HCT116 (cell line): ENCODE data around the gene ZCCHC17. TPM values are rescaled to one million over a fixed set of nuclear protein-coding genes. Genes with fewer than 3 reads are reported as not detected.

Experiments
- ATAC-seq: fragments of 200-7000 bp; cut with Tn5 transposase; 2 replicates; pipeline ENCODE4 v1.9.1; 2020; ENCODE audit warnings: mild to moderate bottlenecking, moderate library complexity
- BruUV-seq: library from RNA; stranded (reverse); fragments of 400-500 nt; replicated peaks from 2 replicates; lab custom pipeline; 2021; lab: Mats Ljungman, UMichigan
- CTCF ChIA-PET: fragments of 300-600 bp; sonication (Branson Sonifier 250); formaldehyde crosslinking; loops from one replicate; lab custom pipeline; 2021; ENCODE audit warnings: antibody characterized with exemption; lab: Charles Lee
- POLR2A ChIA-PET: fragments of 300-600, 350-600 bp; sonication (Branson Sonifier 250); formaldehyde crosslinking; loops from one replicate; lab custom pipeline; 2021; ENCODE audit warnings: antibody characterized with exemption; lab: Charles Lee
- RAD21 ChIA-PET, 2 experiments: fragments of 300-600 bp; sonication (Branson Sonifier 250); formaldehyde crosslinking; loops; one replicate each; lab custom pipeline; 2023; ENCODE audit warnings: low total read pairs in 2 of 2; ENCODE audit not compliant: uncharacterized antibody in 2 of 2, unreplicated experiment in 2 of 2, low non-redundant PET in 1 of 2; lab: Charles Lee
- DNase-seq: peaks from one replicate; pipeline ENCODE4 v3.0.0-alpha.2; 2010; ENCODE audit warnings: low read depth, low spot score
- H2AFZ ChIP-seq: fragments of 200-600 bp; shearing (Covaris generic), sonication (generic); 2 replicates; pipeline ENCODE4 v1.6.1; 2017; ENCODE audit warnings: low read depth, mixed run types, mixed read lengths, antibody characterized with exemption, low read length; ENCODE audit not compliant: poor library complexity, severe bottlenecking
- H3K27ac ChIP-seq: 2 replicates; pipeline ENCODE4 v1.5.1; 2012; ENCODE audit warnings: low read depth, low read length
- H3K27me3 ChIP-seq: fragments of 200-600 bp; sonication (generic); 2 replicates; pipeline ENCODE4 v1.6.1; 2016; ENCODE audit warnings: mixed run types, low read length, mixed read lengths; ENCODE audit not compliant: insufficient read depth
- H3K36me3 ChIP-seq, 2 experiments: fragments of 200-500 bp in 1 of 2; fragments of 200-600 bp in 1 of 2; sonication (Bioruptor generic) in 1 of 2; sonication (generic) in 1 of 2; 2 replicates each; pipeline versions ENCODE4 v1.5.1 to v1.6.1; 2014 to 2016; ENCODE audit warnings: low read length in 2 of 2, inconsistent platforms in 1 of 2, mixed read lengths in 1 of 2, mixed run types in 1 of 2; ENCODE audit not compliant: insufficient read depth in 2 of 2, control insufficient read depth in 1 of 2
- H3K4me1 ChIP-seq, 2 experiments: fragments of 200-600 bp in 1 of 2; sonication (generic) in 1 of 2; 2 replicates each; pipeline versions ENCODE4 v1.5.1 to v1.6.1; 2012 to 2017; ENCODE audit warnings: low read length in 2 of 2, inconsistent platforms in 1 of 2, mild to moderate bottlenecking in 1 of 2, mixed read lengths in 1 of 2, mixed run types in 1 of 2, moderate library complexity in 1 of 2; ENCODE audit not compliant: insufficient read depth in 2 of 2, control insufficient read depth in 1 of 2
- H3K4me2 ChIP-seq: fragments of 200-600 bp; sonication (generic); 2 replicates; pipeline ENCODE4 v1.6.1; 2017; ENCODE audit warnings: mixed run types, low read length, mixed read lengths
- H3K4me3 ChIP-seq, 2 experiments: fragments of 200-600 bp in 1 of 2; sonication (generic) in 1 of 2; replicated peaks in 1 of 2; 2 replicates each; pipeline ENCODE4 v1.5.1; 2011 to 2016; ENCODE audit warnings: low read length in 2 of 2, control low read depth in 1 of 2, low read depth in 1 of 2, mild to moderate bottlenecking in 1 of 2, mixed read lengths in 1 of 2, mixed run types in 1 of 2
- H3K79me2 ChIP-seq: fragments of 200-600 bp; sonication (generic); 2 replicates; pipeline ENCODE4 v1.6.1; 2017; ENCODE audit warnings: mild to moderate bottlenecking, mixed run types, low read length, moderate library complexity, mixed read lengths; ENCODE audit not compliant: insufficient read depth
- H3K9ac ChIP-seq: fragments of 200-600 bp; sonication (generic); 2 replicates; pipeline ENCODE4 v1.6.1; 2016; ENCODE audit warnings: low read length, mixed read lengths
- H3K9me2 ChIP-seq: fragments of 200-600 bp; sonication (generic), shearing (Covaris generic); 2 replicates; pipeline ENCODE4 v1.6.1; 2017; ENCODE audit warnings: mixed run types, mild to moderate bottlenecking, moderate library complexity; ENCODE audit not compliant: insufficient read depth
- H3K9me3 ChIP-seq, 2 experiments: fragments of 200-500 bp in 1 of 2; fragments of 200-600 bp in 1 of 2; sonication (Bioruptor generic) in 1 of 2; sonication (generic) in 1 of 2; 2 replicates each; pipeline ENCODE4 v1.6.1; 2014 to 2017; ENCODE audit warnings: low read length in 2 of 2, mixed read lengths in 2 of 2, inconsistent platforms in 1 of 2, low read depth in 1 of 2, mild to moderate bottlenecking in 1 of 2, mixed run types in 1 of 2, moderate library complexity in 1 of 2; ENCODE audit not compliant: control insufficient read depth in 1 of 2, insufficient read depth in 1 of 2
- H4K20me1 ChIP-seq: fragments of 200-600 bp; sonication (generic), shearing (Covaris generic); 2 replicates; pipeline ENCODE4 v1.6.1; 2017; ENCODE audit warnings: mixed run types, mild to moderate bottlenecking, moderate library complexity; ENCODE audit not compliant: insufficient read depth
- CTCF ChIP-seq, 3 experiments: fragments of 200-600 bp in 1 of 3; sonication (generic) in 1 of 3; IDR thresholded peaks in 2 of 3; conservative IDR thresholded peaks in 1 of 3; 2 replicates each; pipeline ENCODE4 v1.5.1; 2012 to 2017; ENCODE audit warnings: low read depth in 2 of 3, low read length in 2 of 3, antibody characterized with exemption in 1 of 3, borderline replicate concordance in 1 of 3, control low read depth in 1 of 3, mild to moderate bottlenecking in 1 of 3, mixed read lengths in 1 of 3, mixed run types in 1 of 3, moderate library complexity in 1 of 3; ENCODE audit not compliant: insufficient read depth in 1 of 3
- EGR1 ChIP-seq: IDR thresholded peaks from 2 replicates; pipeline ENCODE4 v1.6.1; 2012; ENCODE audit warnings: low read depth
- ELF1 ChIP-seq: IDR thresholded peaks from 2 replicates; pipeline ENCODE4 v1.6.1; 2012; ENCODE audit warnings: low read depth, borderline replicate concordance
- EZH2 ChIP-seq: fragments of 200-600 bp; sonication (generic); IDR thresholded peaks from 2 replicates; pipeline ENCODE4 v1.6.1; 2017; ENCODE audit warnings: antibody characterized with exemption, mixed run types
- EZH2phosphoT487 ChIP-seq: fragments of 200-600 bp; IDR thresholded peaks from 2 replicates; pipeline ENCODE4 v1.6.1; 2018; ENCODE audit warnings: antibody characterized with exemption, borderline replicate concordance
- FOSL1 ChIP-seq: IDR thresholded peaks from 2 replicates; pipeline ENCODE4 v1.6.1; 2012; ENCODE audit warnings: low read depth
- JUND ChIP-seq: IDR thresholded peaks from 2 replicates; pipeline ENCODE4 v1.6.1; 2012
- MAX ChIP-seq: IDR thresholded peaks from 2 replicates; pipeline ENCODE4 v1.6.1; 2012
- POLR2A ChIP-seq: IDR thresholded peaks from 2 replicates; pipeline ENCODE4 v1.7.0; 2011; ENCODE audit warnings: borderline replicate concordance; ENCODE audit not compliant: insufficient read depth, insufficient read length; ENCODE audit errors: extremely low read depth
- POLR2AphosphoS5 ChIP-seq: IDR thresholded peaks from 2 replicates; pipeline ENCODE4 v1.6.1; 2011; ENCODE audit warnings: mild to moderate bottlenecking, low read depth, low read length, moderate library complexity
- RAD21 ChIP-seq: IDR thresholded peaks from 2 replicates; pipeline ENCODE4 v1.6.1; 2012; ENCODE audit warnings: low read depth, mild to moderate bottlenecking
- REST ChIP-seq: IDR thresholded peaks from 2 replicates; pipeline ENCODE4 v1.6.1; 2012; ENCODE audit warnings: low read depth
- SIN3A ChIP-seq: IDR thresholded peaks from 2 replicates; pipeline ENCODE4 v1.6.1; 2012; ENCODE audit warnings: low read depth
- SP1 ChIP-seq: IDR thresholded peaks from 2 replicates; pipeline ENCODE4 v1.6.1; 2012; ENCODE audit warnings: low read depth
- SRF ChIP-seq: IDR thresholded peaks from 2 replicates; pipeline ENCODE4 v1.6.1; 2012; ENCODE audit warnings: low read depth
- TCF7L2 ChIP-seq: IDR thresholded peaks from 2 replicates; pipeline ENCODE4 v1.7.0; 2011; ENCODE audit warnings: borderline replicate concordance, inconsistent platforms; ENCODE audit not compliant: insufficient read depth, insufficient read length; ENCODE audit errors: extremely low read depth
- YY1 ChIP-seq: IDR thresholded peaks from 2 replicates; pipeline ENCODE4 v1.6.1; 2011; ENCODE audit warnings: low read length, low read depth, moderate library complexity, mild to moderate bottlenecking; ENCODE audit not compliant: insufficient replicate concordance; ENCODE audit errors: extremely low read depth
- ZBTB33 ChIP-seq: IDR thresholded peaks from 2 replicates; pipeline ENCODE4 v1.6.1; 2011; ENCODE audit warnings: mild to moderate bottlenecking, low read length, moderate library complexity; ENCODE audit not compliant: insufficient replicate concordance; ENCODE audit errors: extremely low read depth
- ZFX ChIP-seq: fragments of 450-650 bp; IDR thresholded peaks from 2 replicates; pipeline ENCODE4 v1.6.1; 2017
- intact Hi-C: fragments of 100-400 bp; cut with micrococcal nuclease; formaldehyde crosslinking; loops from 2 replicates; pipeline ENCODE4 v1.10.0; 2022
- total RNA-seq: library from RNA; stranded (reverse); gene quantifications from one replicate; pipeline ENCODE4 v1.2.1, GENCODE V29; 2021; ENCODE audit not compliant: unreplicated experiment

ZCCHC17 gene
- total RNA-seq, 1 experiment from 2014 or later, result 27.8 TPM

GRCh38 chr1:31370565-31370964 is 73.7 kb downstream of the ZCCHC17 start:
- ATAC-seq (no peak), DNase-seq (no peak)
- H3K79me2 ChIP-seq, result no peaks in the 10 kb centered on the region
- H3K27me3 ChIP-seq, result no peaks in the 10 kb centered on the region
- no peaks in the 10 kb centered on the region for H3K36me3 ChIP-seq
- CTCF ChIA-PET, result no interaction called here
- intact Hi-C loops, result no loop called here
- no peaks in the 10 kb centered on the region for H4K20me1 ChIP-seq
- no peak overlapping the region for H3K27ac ChIP-seq
- TF ChIP-seq SRF, result no peak
- no peak for TF ChIP-seq TCF7L2
- TF ChIP-seq EZH2phosphoT487, result no peak
- no peak for TF ChIP-seq SP1
- no peak for TF ChIP-seq RAD21
- TF ChIP-seq MAX, result no peak
- no peak for TF ChIP-seq POLR2A
- no peak for TF ChIP-seq SIN3A
- TF ChIP-seq FOSL1, result no peak
- TF ChIP-seq CTCF (IDR thresholded peaks at IDR 0.05 in 2 of 3, conservative IDR thresholded peaks at IDR 0.05 in 1 of 3; ENCODE audit: borderline replicate concordance in 1 of 3, insufficient read depth in 1 of 3, low read depth in 2 of 3, low read length in 2 of 3), result no peak
- no peak for TF ChIP-seq JUND
- TF ChIP-seq YY1, result no peak
- no peak for TF ChIP-seq ELF1
- TF ChIP-seq EGR1, result no peak
- TF ChIP-seq ZFX, result no peak
- TF ChIP-seq ZBTB33, result no peak
- TF ChIP-seq POLR2AphosphoS5, result no peak
- TF ChIP-seq REST, result no peak
- no peak for TF ChIP-seq EZH2
- H3K4me3 ChIP-seq, result no peak overlapping the region
- POLR2A ChIA-PET, result no interaction called here
- no TSS peak for BruUV-seq
- H3K9ac ChIP-seq, result no peak overlapping the region
- no peaks in the 10 kb centered on the region for H3K9me3 ChIP-seq
- no peak overlapping the region for H3K4me2 ChIP-seq
- no peaks in the 10 kb centered on the region for H3K9me2 ChIP-seq
- H2AFZ ChIP-seq, result no peak overlapping the region
- RAD21 ChIA-PET, result no interaction called here
- H3K4me1 ChIP-seq, result 0 out of 4 replicates have a peak, but pooled peaks cover 0 to 6% of the 10 kb centered on the region in 2 experiments
